T-helper 1 cell (primary cell): ENCODE results near the gene CHPF2.

Experiments used
- DNase-seq, 5 donors: peaks; one replicate each; pipeline ENCODE4 v3.0.0-alpha.2; 2012 to 2020

The CHPF2 gene

DNA sequence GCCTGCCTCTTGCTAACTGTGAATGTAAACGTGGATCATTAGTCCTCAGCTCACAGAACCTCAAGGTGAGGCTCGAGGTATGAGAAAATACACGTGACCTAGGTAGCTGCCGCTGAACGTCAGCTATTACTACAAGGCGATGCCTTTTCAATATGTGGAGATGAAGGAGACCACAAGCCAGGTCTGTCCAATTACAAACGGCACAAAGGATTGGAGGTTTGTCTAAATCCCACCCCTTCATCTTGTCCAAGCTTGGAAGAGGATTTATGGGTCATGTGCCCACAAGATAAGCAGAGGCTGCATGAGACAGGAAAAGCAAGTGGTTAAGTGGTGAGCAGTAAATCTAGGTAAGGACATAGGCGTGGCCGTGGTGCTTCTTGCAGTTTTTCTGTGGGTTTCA lies 25.4 kb upstream of the CHPF2 start:
- peak in 3 of 5 donors; percentile 19 to 54 (median 28) for DNase-seq

DNA sequence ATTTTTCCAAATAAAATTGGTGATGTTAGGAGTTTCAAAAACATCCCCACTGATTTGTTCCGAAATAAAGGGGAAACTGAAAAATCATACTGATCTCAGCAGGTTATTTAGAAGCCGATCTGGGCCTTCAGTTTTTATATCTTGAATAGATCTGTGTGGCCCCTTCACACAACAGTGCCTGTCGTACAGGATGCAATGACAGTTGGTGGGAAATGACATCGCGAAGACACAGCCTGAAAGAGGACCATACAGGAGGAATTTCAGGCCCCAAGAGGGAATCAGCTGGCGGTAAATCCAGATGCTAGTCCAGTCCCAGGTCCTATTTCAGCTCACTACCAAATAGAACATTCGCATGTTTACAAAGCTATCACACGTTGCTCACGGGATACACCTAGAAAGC lies 25.0 kb upstream of the CHPF2 start:
- DNase-seq: peak in 1 of 5 donors; percentile 28

DNA sequence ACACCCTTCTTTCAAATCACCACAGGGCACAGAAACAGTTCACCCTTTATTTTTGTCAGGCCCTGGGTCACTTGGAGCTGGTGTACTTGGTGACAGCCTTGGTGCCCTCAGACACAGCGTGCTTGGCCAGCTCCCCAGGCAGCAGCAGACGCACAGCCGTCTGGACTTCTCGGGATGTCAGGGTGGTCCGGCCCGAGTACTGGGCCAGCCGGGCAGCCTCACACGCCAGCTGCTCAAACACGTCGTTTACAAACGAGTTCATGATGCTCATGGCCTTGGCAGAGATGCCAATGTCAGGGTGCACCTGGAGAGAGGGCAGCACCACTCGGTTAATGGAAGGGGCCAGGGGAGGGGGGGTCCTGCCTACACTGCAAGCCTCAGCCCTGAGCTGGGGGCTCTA lies 24.5 kb upstream of the CHPF2 start:
- DNase-seq: no peak

DNA sequence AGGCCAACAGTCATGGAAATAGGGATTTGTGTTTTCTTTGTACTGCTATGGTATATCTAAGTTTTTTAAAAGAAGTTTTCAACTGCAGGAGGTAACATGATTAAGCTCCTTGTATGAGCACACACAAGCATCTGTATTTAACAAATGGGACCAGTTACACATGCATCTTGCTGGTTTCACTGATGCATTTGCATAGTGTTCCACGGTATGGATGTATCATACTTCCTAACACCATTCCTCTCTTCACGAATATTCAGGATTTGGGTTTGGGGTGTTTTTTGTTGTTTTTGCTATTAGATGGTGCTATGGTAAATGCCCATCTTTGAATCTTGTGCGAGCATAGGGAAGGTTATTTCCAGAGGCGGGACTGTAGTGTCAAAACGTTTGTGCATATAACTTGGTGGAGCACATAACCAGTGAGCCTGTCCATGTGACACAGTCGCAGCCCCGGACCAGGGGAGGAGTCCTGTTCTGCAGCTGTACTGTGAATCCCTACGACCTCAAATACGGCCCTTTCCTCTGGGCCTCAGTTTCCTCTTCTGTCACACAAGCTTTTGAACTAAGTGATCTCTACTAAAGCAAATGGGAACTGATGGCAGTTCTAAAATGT lies 23.9 kb upstream of the CHPF2 start:
- DNase-seq: no peak

DNA sequence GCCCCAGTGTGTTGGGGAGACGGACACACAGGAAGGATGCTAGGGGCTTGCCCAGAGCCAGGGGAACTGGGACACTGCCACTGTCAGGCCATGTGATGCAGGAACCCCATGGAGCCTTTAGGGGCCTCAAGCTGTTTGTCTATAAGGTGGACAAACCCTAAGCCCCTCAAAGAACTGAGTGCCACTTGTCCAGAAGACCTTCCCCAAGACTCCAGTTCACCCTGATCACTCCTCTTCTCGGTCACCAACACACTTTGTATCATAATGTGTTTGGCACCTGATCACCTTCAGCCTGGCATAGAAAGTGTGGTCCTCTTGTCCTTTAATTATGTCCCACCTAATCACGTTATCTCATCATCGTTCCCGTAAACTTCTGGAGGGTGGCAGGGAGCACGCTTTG lies 22.7 kb upstream of the CHPF2 start:
- DNase-seq: no peak

DNA sequence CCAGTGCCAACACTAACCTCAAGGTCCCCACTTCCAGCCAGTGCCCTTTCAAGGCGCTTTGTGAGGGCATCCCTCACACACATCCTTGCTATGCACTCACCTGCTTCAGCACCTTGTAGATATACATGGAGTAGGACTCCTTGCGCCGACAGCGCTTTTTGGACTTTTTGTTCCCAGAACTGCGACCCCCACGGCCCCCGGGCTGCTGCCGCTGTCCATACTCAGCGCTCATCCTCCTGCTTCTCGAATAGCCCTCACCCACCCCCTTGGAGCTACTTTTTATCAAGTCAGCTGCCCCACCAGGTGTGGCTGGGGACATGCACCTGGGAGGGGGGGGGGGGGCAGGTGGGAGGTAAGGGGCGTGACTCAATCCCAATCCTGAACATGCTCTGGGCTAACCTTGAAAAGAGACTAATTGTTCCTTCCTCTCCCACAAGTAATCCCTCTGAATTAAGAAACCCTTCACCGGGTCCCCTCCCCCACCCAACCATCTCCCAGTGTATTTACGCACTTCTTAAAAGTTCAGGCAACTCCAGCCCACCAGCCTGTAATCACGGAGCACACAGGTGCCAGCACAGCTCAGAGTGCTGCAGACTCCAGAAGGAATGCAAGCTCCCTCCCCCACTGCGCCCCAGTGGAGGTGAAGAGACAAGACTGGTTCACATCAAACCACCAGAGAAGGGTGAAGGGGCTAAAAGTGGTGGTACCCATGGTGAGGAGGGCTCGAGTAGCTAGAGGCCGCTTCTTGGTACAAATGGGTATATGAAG lies 22.0 kb upstream of the CHPF2 start, which contains the start of gene H2BK1:
TSS of gene H2BK1 (minus strand) at position 402 of the 768 bp plus-strand sequence. CDS start at position 232, 170 bp downstream.
- no peak for DNase-seq

DNA sequence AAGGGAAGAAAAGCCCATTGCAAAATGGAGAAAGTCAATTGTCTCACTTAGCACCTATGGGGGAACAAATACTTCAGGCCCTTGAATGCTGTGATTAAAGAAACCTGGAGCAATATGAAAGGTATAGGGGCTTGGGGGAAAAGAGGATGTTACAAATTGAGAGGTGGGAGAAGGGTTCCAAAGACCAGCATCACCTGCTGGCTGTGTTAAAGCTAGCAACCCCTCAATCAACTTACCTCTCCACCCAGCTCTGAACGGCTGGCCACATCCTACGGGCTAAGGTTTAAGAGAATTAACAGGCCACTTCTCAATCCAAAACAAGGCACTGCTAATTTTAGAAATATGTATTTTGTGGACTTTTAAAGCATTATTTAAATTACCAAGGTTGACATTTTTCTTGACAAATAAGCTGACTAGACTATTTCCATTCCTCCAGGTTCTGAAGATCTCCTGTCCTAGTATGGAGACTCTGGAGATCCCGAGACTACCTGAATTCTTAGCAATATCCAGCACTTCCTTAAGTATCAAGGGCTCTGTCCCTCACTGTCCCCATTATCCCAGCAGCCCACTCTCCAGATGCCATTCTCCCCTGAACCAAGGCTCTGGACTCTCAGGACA lies 21.0 kb upstream of the CHPF2 start:
- no peak for DNase-seq

DNA sequence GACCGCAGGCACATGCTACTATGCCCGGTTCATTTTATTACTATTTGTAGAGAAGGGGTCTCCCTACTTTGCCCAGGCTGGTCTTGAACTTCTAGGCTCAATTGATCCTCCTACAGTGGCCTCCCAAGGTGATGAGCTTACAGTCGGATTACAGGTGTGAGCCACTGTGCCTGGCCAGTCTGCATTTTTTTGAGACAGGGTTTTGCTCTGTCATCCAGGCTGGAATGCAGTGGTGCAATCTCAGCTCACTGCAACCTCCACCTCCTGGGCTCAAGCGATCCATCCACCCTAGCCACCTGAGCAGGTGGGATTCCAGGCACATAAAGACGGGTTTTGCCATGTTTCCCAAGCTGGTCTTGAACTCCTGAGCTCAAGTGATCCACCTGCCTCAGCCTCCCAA lies 19.7 kb upstream of the CHPF2 start:
- DNase-seq: no peak

DNA sequence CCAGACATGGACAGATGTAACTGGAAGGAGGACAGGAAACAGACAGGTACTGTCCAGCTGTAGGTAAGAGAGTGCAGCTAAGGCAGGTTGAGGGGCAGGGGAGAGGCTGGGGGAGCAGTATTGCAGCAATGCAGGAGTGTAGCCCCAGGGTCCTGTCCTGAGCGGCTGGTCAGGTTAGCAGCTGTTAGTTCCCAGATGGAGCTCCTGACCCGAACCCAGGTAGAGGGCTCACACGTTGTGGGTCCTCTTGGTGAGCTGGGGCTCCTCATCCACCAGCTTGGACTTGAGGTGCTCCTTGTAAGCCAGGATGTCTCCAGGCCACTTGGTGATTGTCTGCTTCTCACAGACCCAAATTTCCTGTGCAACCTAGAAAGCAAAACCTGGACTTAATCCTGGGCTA lies 18.5 kb upstream of the CHPF2 start:
- DNase-seq: no peak

DNA sequence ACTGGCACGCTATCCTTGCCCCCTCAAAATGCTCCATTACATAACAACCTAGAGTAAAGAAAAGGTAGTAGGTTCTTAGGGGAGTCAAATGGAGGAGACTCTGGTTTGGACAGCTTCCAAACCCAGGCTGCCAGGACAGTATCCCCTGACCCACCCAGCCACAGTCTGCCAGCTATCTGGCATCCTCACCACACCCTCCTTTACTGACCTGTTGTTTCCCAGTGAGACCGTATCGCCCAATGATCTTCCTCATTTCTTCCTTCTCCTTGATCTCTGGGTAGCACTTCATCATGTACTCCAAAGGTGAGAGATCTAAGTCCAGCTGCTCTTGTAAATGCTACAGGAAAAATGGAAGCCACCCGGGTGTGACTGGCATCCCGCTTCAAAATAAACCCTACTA lies 16.9 kb upstream of the CHPF2 start:
- no peak for DNase-seq

DNA sequence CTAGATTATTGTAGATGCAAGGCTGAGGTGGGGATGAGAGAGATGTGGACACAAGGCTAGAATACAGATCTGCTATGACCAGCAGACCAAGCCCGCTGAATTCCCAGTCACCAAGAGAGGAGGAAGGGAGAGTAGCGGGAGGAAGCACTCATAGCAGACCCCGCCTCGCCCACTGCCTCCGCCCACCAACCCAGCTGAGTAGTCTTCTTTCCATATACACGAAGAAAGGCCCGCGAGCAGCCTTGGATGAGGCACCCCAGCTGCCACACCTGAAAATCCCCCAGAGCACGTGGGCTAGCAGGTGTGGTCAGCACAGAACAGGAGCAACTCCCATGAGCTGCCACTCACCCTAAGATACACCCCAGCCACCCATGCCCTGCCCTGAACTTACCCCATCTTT lies 14.1 kb upstream of the CHPF2 start:
- no peak for DNase-seq

DNA sequence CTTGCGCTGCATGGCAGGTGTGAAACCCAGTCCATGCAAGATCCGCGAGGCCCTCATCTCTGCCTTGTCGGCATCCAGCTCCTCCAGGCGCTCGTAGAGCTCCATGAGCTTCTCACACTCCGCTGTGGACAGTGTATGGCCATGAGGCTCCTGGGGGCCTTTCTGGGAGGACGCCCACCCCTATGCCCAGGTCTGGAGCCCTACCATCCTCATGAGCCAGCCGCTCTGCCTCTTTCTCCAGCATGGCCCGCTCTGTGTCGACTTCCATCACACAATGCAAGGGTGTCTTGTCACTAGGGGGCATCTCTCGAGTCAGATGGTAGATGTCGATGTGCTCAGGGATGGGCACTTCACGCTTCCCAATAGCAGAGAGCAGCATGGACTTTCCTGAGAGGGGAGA lies 8.6 kb upstream of the CHPF2 start:
- no peak for DNase-seq

DNA sequence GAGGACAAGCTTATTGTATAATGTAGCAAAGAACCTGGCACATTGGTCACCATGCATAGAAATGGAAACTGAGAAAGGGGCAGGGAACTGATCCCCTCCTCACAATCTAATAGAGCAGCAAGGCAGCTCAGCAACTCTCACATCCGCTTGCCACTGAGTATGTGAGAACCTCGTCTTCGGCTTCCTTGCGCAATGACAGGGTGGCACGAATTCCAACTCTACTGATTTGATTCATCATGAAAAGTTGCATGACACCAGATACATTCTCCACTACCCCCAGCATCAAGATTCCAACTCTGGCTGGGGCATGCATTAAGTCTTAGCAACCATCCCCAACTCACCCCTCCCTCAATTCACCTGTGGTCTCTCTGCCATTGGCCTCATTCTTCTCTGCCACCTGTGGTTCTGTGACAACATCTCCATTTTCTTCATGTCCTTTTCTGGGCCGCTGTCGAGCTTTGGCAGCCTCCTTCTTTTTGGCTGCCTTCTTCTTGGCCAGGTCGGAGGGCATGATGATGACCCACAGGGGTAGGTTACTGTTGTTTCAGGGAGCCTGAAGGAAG lies 6.3 kb upstream of the CHPF2 start:
- no peak for DNase-seq

DNA sequence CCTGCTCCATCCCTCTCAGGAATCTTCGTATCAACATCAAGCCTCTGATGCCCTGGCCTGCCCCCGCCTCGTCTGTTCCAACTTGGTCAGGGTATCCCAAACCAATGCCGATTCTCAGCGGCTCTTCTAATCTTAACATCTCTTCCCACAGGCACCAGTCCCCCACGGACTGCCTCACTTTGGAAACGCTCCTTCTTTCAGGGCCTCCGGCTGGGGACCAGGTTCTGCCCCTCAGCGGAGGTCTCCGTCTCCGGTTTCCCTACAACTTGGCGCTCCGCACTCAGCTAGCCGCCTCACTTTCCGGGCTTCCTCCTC lies 5.8 kb upstream of the CHPF2 start:
- no peak for DNase-seq

DNA sequence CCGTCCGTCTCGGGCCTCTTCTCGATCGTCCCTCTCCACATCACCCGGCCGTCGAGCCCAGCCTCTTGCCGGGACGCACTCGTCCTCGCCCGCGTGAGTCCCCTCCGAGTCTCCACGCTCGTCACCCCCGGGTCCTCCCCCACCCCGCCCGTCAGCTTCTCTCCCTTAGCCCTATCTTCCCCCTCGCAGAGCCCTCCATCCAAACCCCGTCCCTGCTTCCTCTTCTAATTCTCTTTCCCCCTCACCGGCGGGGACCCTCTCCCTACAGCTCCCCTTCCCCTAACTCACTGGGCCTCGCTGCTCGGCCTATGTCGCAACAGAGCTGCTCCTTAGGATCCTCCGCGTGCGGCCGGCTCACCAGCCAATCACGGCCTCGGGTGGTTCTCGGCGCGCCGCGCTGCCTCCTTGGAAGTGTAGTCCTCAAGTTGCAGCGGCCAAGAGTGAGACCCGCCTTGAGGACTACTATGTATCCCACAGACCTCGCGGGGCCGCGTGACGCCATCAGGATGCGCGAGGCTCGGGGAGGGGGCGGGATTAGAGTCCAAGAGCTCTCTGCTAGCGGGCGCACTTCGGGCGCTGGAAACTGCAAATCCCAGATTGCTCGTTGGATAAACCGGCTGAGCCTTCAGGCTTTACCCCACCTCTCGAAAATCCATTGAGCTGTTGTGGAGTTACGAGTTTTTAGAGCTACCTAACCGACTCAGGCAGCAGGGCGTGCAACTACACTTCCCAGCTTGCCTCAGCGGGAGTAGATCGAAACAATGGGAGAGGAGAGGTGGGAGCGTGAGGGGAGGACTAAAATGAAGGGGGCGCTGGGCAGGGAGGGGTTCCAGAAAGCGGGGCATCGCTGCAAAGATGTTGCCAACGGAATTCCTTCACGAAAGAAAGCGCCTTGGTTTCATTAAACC lies 5.2 kb upstream of the CHPF2 start, which contains the start of gene ABCF2:
TSS of gene ABCF2 (minus strand) at position 331 of the 908 bp plus-strand sequence. CDS start 747 bp downstream, outside the sequence.
- peak; percentile 89 to 98 (median 94) for DNase-seq

DNA sequence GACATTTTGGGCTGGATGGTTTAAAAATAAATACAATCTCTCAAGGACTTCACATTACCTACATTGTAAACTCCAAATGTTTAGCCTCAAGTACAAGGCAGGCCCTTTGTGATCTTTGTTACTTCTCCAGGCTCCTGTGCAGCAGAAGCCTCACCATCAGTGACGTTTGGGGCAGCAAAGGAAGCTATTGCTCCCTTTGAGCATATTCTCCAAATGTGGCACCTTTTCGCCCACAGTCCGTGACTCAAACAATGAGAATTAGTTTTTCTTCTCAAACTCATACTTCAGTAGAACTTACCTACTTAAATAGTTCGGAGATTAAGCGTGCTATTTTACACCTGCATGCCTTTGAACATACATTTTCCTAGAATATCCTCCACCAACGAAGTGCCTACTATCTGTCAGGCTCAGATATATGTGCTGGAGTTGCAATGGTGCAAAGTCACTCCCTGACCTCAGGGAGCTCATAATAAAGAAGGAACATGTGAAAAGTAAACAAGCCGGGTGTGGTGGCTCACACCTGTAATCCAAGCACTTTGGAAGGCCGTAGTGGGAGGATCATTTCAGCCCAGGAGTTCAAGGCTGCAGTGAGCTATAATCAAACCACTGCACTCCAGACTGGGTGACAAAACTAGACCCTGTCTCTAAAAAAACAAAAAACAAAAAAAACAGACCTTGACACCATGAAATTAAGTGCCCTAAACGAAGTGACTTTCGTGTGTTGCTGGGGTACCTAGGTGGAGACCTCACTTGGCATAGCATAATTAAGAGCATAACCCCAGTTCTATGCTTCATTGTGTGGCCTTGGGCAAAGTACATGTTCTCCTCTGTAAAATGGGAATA lies 4.0 kb upstream of the CHPF2 start:
- no peak for DNase-seq

DNA sequence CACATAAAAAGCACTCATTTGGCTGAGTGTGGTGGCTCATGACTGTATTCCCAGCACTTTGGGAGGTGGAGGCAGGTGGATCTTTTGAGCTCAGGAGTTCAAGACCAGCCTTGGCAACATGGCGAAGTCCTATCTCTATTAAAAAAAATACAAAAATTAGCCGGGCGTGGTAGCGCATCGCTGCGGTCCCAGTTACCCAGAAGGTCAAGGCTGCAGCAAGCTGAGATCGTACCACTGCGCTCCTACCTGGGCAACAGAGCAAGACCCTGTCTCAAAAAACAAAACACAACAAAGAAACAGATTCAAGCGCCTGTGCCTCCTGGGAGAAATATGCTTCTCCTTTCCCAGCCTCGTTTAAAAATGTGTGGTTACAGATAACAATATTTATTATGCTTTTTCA lies 3.0 kb upstream of the CHPF2 start:
- DNase-seq: no peak

DNA sequence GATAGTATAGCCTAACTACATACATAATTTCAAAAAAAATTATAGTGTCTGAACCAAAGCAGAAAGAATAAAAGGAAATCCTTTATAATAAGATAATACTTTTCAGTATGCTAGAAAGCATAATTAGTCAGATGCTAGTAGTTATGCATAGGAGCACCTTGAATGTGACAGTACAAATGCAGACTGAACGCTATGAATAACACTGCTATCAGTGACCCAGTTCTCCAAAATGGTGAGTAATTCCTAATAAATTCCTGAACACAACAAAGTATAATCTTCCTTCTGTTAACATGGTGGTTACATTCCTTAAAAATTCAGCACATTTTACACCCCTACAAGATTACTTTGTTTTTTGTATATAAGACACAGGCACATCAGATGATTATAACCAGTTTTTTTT lies 1.2 kb upstream of the CHPF2 start:
- DNase-seq: no peak

DNA sequence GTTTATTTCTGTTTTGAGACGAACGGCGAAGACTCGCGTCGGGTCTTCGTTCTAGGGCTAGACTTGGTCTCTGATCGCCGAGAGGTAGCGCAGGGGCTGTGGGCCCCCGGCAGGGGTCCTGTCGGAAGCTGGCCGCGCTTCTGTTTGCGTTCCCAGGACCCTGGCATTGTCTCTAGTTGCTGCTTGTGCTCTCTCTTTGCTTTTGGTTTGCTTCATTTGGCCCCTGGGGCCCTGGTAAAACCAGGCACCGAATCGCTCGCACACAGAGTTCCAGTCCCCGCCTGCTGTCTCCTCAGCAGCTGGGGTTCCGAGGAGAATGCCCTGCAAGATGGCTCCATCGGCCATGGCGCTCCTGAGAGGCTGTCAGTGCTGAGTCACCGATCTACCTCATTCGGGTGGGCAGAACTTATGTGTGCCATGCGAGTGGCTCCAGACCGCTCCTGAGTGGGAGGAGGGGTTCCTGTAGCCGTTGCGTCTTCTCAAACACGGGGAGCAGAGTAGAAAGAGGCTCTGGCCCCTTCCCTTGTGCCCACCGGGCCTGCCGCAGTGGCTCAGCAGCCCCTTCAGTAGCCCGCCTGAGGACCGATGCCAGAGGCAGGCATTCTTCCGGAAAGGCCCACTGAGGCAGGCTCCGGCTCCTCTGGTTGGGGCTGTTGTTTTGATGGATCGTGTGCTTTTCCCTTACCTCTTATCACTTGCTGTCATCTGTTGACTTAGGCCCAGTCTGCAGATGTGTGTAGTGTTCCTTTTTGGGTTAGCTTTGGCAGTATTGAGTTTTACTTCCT lies 826 bp downstream of the CHPF2 start:
- peak in 4 of 5 donors; percentile 38 to 63 (median 55) for DNase-seq

DNA sequence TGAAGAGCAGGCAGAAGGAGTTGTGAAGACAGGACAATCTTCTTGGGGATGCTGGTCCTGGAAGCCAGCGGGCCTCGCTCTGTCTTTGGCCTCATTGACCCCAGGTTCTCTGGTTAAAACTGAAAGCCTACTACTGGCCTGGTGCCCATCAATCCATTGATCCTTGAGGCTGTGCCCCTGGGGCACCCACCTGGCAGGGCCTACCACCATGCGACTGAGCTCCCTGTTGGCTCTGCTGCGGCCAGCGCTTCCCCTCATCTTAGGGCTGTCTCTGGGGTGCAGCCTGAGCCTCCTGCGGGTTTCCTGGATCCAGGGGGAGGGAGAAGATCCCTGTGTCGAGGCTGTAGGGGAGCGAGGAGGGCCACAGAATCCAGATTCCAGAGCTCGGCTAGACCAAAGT lies 1.5 kb downstream of the CHPF2 start:
- DNase-seq: no peak
